Measurements from ENCODE around the gene P2RY14. TPM values are rescaled to one million over a fixed set of nuclear protein-coding genes. Genes with fewer than 3 reads are reported as not detected.

The P2RY14 gene
- total RNA-seq, 1 experiment from 2014 or later, result not detected

DNA sequence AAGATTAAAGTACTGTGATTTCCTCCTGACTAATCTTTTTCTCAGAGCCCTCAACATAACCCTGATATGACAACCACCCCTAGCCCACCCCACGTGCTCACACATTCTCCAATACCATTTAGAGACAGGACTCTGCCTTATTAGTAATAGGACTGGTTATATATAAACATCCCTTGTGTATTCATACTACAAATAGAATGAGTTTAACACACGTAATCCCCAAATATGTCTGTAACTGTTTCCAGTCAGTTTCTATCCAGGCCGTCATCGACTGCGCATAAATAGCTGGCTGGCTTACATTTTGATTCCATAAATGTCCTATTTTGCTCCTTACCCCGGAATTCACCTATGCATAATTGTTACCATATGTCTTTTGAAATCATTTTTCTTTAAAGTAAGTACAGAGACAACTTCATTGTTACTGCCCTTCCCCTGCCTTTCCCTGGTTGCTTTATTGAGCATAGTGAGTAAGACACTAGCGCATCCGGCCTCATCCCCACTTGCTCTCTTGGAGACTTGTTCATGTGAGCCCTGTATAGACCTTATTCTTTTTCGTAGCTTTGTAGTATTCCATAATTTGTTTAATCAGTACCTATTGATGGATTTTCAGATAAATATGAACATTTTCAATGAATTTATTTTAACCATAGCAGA lies 3.5 kb upstream of the P2RY14 start:
- Histone ChIP-seq H3K4me2 (no peak overlapping the region), H3K4me3 (no peak overlapping the region), H3K27ac (no peak overlapping the region), H3K36me3 (ENCODE audit: low read depth) (no peaks in the 10 kb centered on the region), H3K9me2 (ENCODE audit: insufficient read depth) (no peaks in the 10 kb centered on the region), H2AFZ (no peak overlapping the region), H4K20me1 (ENCODE audit: insufficient read depth) (no peaks in the 10 kb centered on the region), H3K9me3 (ENCODE audit: insufficient read depth, low read depth) (no peaks in the 10 kb centered on the region), H3K79me2 (ENCODE audit: low read depth) (no peaks in the 10 kb centered on the region), H3F3A (ENCODE audit: insufficient read depth, low read depth) (no peaks in the 10 kb centered on the region), H3K4me1 (replicated peaks; ENCODE audit: insufficient read depth) (peaks cover 8% of the 10 kb centered on the region), H3K27me3 (ENCODE audit: insufficient read depth, low read depth) (no peaks in the 10 kb centered on the region)
- DNase-seq, result no peak
- CTCF ChIA-PET, result interaction anchor here (0.6 kb wide), 1 partner anchor 64 kb away, joined by 3 read pairs; no protein-coding TSS in a partner anchor
- intact Hi-C loops (cut with micrococcal nuclease; ENCODE audit: unreplicated experiment), result loop anchor here (5.0 to 10.0 kb wide), 2 partner anchors 559 to 747 kb away; no protein-coding TSS in a partner anchor
- POLR2A ChIA-PET (ENCODE audit: unreplicated experiment), result no interaction called here
- BruUV-seq (replicated peaks), result no TSS peak
- TF ChIP-seq, protein P1, sequence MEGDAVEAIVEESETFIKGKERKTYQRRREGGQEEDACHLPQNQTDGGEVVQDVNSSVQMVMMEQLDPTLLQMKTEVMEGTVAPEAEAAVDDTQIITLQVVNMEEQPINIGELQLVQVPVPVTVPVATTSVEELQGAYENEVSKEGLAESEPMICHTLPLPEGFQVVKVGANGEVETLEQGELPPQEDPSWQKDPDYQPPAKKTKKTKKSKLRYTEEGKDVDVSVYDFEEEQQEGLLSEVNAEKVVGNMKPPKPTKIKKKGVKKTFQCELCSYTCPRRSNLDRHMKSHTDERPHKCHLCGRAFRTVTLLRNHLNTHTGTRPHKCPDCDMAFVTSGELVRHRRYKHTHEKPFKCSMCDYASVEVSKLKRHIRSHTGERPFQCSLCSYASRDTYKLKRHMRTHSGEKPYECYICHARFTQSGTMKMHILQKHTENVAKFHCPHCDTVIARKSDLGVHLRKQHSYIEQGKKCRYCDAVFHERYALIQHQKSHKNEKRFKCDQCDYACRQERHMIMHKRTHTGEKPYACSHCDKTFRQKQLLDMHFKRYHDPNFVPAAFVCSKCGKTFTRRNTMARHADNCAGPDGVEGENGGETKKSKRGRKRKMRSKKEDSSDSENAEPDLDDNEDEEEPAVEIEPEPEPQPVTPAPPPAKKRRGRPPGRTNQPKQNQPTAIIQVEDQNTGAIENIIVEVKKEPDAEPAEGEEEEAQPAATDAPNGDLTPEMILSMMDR (conservative IDR thresholded peaks at IDR 0.05), result no peak
- no peak for TF ChIP-seq EZH2 (IDR thresholded peaks at IDR 0.05; ENCODE audit: low read depth)

- intact Hi-C loops (cut with micrococcal nuclease; ENCODE audit: unreplicated experiment), result no loop called here
- Histone ChIP-seq H3K4me3 (no peak overlapping the region), H3K27ac (no peak overlapping the region), H4K20me1 (ENCODE audit: insufficient read depth) (no peaks in the 10 kb centered on the region), H2AFZ (no peak overlapping the region), H3K4me1 (replicated peaks; ENCODE audit: insufficient read depth) (no peaks in the 10 kb centered on the region), H3K79me2 (ENCODE audit: low read depth) (no peaks in the 10 kb centered on the region), H3K36me3 (ENCODE audit: low read depth) (no peaks in the 10 kb centered on the region), H3F3A (ENCODE audit: insufficient read depth, low read depth) (no peaks in the 10 kb centered on the region), H3K9me2 (ENCODE audit: insufficient read depth) (no peaks in the 10 kb centered on the region), H3K9me3 (ENCODE audit: insufficient read depth, low read depth) (no peaks in the 10 kb centered on the region), H3K27me3 (ENCODE audit: insufficient read depth, low read depth) (no peaks in the 10 kb centered on the region), H3K4me2 (no peak overlapping the region)
- CTCF ChIA-PET, result no interaction called here
- POLR2A ChIA-PET (ENCODE audit: unreplicated experiment), result no interaction called here
- DNase-seq, result no peak
- no TSS peak for BruUV-seq (replicated peaks)
- no peak for TF ChIP-seq EZH2 (IDR thresholded peaks at IDR 0.05; ENCODE audit: low read depth)
- TF ChIP-seq, protein P1 (conservative IDR thresholded peaks at IDR 0.05), result no peak
Measured at GRCh38 chr3:151276687-151277042, 1.7 kb downstream of the P2RY14 start.

- H3K79me2 ChIP-seq (ENCODE audit: low read depth), result no peaks in the 10 kb centered on the region
- no peaks in the 10 kb centered on the region for H3K9me2 ChIP-seq (ENCODE audit: insufficient read depth)
- no peak overlapping the region for H2AFZ ChIP-seq
- no peaks in the 10 kb centered on the region for H4K20me1 ChIP-seq (ENCODE audit: insufficient read depth)
- no peaks in the 10 kb centered on the region for H3K27me3 ChIP-seq (ENCODE audit: insufficient read depth, low read depth)
- H3K4me3 ChIP-seq, result no peak overlapping the region
- CTCF ChIA-PET, result no interaction called here
- BruUV-seq (replicated peaks), result no TSS peak
- no peak overlapping the region for H3K27ac ChIP-seq
- no peak overlapping the region for H3K4me2 ChIP-seq
- intact Hi-C loops (cut with micrococcal nuclease; ENCODE audit: unreplicated experiment), result no loop called here
- no peaks in the 10 kb centered on the region for H3K9me3 ChIP-seq (ENCODE audit: insufficient read depth, low read depth)
- no peaks in the 10 kb centered on the region for H3F3A ChIP-seq (ENCODE audit: insufficient read depth, low read depth)
- POLR2A ChIA-PET (ENCODE audit: unreplicated experiment), result no interaction called here
- no peak for TF ChIP-seq EZH2 (IDR thresholded peaks at IDR 0.05; ENCODE audit: low read depth)
- TF ChIP-seq, protein P1 (conservative IDR thresholded peaks at IDR 0.05), result no peak
- H3K36me3 ChIP-seq (ENCODE audit: low read depth), result no peaks in the 10 kb centered on the region
- DNase-seq, result no peak
- H3K4me1 ChIP-seq (replicated peaks; ENCODE audit: insufficient read depth), result no peaks in the 10 kb centered on the region
Measured at GRCh38 chr3:151276038-151276686, 2.2 kb downstream of the P2RY14 start.

Measured in PC-9 (cell line).